HT1080 (cell line): ENCODE data around the gene CYP2A6. TPM values are rescaled to one million over a fixed set of nuclear protein-coding genes. Genes with fewer than 3 reads are reported as not detected.
"Not testable (repeated sequence)": the region's sequence is repeated elsewhere in the genome, so short reads cannot be mapped to it uniquely, and the experiment has no call there.

Experiments
- DNase-seq: peaks from one replicate; pipeline ENCODE4 v3.0.0-alpha.2; 2015; ENCODE audit warnings: low read depth
- polyA plus RNA-seq, 2 experiments: library from polyadenylated mRNA; depleted of rRNA; stranded (reverse); fragments of >200 nt; gene quantifications; 2 replicates each; pipeline ENCODE4 v1.2.3, GENCODE V29; 2015
- total RNA-seq: library from RNA; depleted of rRNA; stranded (reverse); fragments of >200 nt; shearing (Covaris generic); gene quantifications from 2 replicates; pipeline ENCODE4 v1.2.3, GENCODE V29; 2014; rRNA removed

The CYP2A6 gene, protein sequence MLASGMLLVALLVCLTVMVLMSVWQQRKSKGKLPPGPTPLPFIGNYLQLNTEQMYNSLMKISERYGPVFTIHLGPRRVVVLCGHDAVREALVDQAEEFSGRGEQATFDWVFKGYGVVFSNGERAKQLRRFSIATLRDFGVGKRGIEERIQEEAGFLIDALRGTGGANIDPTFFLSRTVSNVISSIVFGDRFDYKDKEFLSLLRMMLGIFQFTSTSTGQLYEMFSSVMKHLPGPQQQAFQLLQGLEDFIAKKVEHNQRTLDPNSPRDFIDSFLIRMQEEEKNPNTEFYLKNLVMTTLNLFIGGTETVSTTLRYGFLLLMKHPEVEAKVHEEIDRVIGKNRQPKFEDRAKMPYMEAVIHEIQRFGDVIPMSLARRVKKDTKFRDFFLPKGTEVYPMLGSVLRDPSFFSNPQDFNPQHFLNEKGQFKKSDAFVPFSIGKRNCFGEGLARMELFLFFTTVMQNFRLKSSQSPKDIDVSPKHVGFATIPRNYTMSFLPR
- not detected in 2 replicates for total RNA-seq
- not detected in 2 replicates for polyA plus RNA-seq (2015; cell fraction: cytosol; rRNA removed)
- not detected in 2 replicates for polyA plus RNA-seq (2015; cell fraction: nucleus; rRNA removed)

DNA sequence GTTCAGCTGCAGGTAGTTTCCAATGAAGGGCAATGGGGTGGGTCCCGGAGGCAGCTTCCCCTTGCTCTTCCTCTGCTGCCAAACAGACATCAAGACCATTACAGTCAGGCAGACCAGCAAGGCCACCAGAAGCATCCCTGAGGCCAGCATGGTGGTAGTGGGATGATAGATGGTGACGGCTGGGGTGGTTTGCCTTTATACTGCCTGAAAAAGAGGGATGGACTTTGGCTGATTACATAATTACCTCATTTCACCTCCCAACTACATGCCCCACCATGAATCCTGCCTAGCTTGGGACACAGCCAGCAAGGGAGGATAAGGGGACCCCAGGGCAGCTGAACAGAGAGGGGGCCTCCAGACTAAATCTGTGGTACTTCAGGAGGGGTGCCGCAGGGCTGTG lies at the start of gene CYP2A6:
TSS of gene CYP2A6 (minus strand) at position 171 of the 400 bp plus-strand sequence. CDS start at position 150, 21 bp downstream.
- not testable (repeated sequence) for DNase-seq

DNA sequence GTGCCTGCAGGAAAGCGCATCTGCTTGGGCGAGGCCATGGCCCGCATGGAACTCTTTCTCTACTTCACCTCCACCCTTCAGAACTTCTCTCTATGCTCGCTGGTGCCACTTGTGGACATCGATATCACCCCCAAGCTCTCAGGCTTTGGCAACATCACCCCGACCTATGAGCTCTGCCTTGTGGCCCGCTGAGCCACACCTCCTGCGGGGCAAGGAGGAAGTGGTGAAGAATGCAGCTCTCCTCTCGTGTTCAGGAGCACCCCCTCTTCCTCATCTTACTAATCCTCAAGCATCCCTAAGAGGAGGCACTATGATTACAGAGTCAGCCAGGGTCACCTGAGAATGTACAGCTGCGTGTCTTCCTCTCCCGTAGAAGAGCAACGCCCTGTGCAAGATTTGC lies 49.7 kb upstream of the CYP2A6 start:
- not testable (repeated sequence) for DNase-seq

DNA sequence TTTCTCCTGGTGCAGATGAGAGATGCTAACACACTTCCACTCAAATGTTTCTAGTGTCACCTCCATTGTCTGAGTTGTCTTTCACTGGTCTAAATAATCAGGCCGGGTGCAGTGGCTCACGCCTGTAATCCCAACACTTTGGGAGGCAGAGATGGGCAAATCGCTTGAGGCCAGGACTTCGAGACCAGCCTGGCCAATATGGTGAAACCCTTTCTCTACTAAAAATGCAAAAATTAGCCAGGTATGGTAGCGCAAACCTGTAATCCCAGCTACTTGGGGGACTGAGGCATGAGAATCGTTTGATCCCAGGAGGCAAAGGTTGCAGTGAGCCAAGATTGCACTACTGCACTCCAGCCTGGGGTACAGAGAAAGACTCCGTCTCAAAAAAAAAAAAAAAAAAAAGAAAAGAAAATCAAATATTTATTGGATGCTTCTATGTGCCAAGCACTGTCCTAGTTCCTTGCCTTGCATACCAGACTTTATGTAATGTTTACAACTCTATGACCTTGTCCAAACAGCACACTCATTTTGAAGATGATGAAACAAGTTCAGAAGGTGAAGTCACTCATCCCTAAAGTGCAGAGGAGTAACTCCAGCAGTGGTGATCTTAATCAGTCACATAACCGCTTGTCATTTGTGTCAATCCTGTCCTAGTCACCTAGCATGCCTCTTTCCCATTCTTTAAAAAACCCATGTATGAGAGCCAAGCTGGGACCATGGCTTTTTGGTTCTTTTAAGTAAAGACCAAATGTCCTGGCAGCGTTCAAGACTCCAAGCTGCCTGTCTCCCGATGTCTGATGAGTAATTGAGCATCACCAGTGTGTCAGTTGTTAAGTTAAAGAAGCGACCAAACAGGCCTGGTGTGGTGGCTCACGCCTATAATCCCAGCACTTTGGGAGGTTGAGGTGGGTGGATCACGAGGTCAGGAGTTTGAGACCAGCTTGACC lies 46.9 kb upstream of the CYP2A6 start:
- DNase-seq: not testable (repeated sequence)

DNA sequence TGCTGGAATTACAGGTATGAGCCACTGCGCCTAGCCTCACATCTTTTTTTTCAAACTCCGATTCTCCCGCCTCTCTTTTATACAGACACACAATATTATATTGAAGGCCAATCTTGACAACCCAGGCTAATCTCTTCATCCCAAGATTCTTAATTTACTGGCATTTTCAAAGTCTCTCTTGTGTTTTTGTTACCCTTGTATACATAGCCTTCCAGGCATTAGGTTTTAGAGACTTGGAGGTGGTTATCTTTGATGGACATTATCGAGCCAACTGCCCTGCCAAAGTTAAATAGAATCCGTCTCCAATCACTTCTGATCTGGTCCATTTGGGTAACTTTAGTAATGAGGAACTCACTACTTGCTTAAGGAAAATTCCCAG lies 46.2 kb upstream of the CYP2A6 start:
- no peak for DNase-seq

DNA sequence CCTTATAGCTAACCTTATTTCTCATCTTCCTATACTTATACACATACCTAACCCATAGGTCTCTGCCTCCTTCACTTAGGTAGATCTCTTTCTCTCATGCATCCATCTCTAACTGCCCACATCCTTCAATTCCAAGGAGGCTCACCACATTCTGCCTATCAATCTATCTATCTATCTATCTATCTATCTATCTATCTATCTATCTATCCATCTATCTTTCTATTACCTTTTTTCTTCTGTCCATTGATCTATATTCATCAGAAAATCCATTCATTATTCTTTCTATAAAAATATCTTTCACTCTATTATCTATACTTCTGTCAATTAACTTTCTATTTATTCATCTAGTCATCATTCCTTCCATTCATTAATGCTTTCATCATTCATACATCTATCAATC lies 42.9 kb upstream of the CYP2A6 start:
- DNase-seq: no peak

DNA sequence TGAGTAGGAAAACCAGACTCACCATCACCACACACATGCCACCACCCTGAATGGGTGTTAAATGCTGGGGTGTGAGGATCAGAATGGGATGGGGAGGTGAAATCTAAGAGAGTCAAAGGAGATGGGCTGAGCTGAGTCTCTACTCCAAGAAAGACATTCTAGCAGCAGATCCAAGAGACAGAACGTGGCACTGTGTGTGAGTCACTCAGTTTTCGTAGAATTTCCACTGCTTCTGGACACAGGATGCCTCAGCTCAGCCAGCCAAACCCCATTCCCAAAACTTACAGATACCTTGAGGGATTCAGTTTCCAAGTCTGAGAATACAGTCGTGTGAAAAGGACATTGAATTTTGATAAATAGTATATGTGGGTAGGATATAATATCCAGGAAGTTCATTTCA lies 39.1 kb upstream of the CYP2A6 start:
- no peak for DNase-seq

DNA sequence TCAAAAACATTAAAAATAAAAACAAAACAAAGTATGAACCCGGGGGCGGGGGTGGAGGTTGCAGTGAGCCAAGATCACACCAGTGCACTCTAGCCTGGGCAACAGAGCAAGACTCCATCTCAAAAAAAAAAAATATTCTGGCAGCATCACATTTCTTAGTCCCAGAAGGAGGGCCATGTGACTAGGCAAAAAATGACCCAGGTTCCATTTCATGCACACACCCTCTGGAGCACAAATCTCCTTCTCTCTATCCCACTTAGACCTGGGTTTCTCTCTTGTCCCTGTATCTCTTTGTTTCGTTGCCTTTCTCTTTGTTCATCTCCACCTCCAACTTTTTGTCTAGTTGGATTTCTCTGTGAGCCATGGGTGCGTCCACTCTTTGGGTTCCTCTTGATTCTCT lies 37.9 kb upstream of the CYP2A6 start:
- no peak for DNase-seq

DNA sequence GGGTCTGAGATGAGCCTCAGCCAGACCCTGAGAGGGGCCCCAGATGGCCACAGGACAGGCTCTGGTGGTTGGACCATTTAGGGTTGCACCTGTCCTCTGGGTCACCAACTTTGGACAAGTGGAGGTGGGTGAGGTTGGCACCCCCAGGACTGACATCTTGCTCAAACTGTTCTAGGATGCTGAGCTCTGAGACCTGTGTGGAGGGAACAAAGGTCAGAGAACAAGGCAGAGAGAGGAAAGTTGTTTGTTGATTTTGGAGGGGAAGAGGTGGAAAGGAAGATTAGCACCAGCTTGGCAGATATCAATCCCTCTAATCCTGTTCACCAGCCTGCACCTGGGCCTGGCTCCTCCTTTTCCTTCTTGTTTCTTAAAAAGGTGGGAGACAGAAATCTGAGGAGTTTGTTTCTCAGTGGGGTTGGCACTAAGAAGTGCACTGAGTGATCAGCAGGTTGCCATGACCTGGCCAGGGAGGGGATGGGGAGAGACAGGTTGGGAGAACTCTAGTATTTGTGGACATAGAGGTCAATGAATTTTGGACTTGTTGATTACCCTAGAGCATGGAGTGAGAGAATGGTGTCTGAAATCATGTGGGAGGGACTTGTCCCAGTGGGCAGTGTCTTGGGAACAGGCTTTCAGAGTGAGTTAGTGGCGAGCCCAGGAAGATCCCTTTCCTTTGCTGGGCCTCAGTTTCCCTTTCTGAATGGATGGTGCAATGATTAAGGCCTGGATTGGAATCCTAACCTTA lies 34.1 kb upstream of the CYP2A6 start:
- DNase-seq: not testable (repeated sequence)

DNA sequence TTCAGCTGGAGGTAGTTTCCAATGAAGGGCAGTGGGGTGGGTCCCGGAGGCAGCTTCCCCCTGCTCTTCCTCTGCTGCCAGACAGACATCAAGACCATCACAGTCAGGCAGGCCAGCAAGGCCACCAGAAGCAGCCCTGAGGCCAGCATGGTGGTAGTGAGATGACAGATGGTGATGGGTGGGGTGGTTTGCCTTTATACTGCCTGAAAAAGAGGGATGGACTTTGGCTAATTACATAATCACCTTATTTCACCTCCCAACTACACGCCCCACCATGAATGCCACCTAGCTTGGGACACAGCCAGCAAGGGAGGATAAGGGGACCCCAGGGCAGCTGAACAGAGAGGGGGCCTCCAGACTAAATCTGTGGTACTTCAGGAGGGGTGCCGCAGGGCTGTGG lies 31.8 kb upstream of the CYP2A6 start, which contains the start of gene CYP2A7:
TSS of gene CYP2A7 (minus strand) at position 170 of the 400 bp plus-strand sequence. CDS start at position 149, 21 bp downstream.
- not testable (repeated sequence) for DNase-seq

DNA sequence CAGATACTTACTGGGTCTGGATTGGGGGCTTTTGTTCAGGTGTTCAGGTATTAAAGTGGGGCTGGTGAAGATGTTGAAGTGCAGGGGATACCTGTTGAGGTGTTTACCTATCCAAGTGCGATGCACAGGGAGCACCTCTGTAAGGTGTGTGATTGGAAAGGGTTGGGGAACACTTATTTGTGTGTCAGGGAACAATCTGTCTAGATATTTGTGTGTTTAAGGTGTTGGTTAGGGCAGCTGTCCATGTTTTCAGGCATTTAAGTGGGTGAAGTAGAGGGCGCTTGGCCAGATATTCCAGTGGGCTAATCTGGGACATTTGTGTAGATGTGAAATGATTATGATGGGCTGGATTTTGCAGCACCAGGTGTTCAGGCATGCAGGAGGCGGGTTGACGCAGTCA lies 29.1 kb upstream of the CYP2A6 start:
- not testable (repeated sequence) for DNase-seq

DNA sequence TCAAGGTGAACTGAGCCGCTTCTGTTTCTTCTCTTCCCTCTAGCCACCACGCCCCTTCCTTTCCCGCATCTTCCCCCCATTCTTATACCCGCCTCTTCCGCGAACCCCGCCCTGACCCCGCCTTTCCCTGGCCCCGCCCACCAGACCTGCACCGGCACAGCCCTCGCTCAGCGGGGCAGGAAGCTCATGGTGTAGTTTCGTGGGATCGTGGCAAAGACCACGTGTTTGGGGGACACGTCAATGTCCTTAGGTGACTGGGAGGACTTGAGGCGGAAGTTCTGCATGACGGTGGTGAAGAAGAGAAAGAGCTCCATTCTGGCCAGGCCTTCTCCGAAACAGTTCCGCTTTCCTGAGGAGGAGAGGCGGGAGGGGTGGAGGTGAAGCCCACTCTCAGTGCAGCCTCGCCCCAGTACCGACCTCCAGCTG lies 25.3 kb upstream of the CYP2A6 start:
- not testable (repeated sequence) for DNase-seq

DNA sequence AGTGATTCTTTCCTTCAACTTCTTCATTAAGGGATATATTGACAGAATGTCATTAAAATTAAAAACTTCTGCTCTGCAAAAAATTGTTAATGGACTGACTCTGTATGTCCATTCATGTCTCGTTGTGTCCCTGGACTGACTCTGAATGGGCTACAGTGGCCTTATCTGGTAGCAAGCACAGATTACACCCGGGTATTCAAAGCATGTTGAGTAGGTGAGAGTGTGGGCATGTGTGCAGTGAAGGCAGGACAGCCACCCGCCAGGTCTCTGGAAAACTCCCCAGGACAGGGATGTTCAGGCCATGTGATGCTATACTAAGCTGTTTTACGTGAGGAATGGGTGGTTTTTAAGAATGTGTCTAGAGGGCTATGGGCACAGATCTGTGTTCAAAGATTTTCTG lies 24.6 kb upstream of the CYP2A6 start:
- DNase-seq: not testable (repeated sequence)

DNA sequence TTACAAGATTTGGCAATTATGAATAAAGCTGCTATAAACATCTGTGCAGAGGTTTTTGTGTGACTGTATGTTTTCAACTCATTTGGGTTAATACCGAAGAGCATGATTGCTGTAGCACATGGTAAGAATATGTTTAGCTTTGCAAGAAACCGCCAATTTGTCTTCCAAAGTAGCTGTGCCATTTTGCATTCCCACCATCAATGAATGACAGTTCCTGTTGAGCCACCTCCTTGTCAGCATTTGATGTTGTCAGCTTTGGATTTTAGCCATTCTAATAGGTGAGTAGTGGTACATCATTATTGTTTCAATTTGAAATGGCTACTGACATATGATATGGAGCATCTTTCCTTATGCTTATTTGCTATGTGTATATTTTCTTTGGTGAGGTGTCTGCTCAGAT lies 23.6 kb upstream of the CYP2A6 start:
- not testable (repeated sequence) for DNase-seq

DNA sequence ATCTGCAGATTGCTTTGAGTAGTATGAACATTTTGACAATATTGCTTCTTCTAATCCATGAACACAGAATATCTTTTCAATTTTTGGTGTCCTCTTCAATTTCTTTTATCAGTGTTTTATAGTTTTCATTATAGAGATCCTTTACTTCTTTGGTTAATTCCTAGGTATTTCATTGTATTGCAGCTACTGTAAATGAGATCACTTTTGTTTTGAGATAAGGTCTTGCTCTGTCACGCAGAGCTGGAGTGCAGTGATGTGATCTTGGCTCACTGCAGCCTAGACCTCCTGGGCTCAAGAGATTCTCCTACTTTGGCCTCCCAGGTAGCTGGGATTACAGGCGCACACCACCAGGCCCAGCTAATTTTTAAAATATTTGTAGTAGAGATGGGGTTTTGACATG lies 22.0 kb upstream of the CYP2A6 start:
- DNase-seq: no peak

DNA sequence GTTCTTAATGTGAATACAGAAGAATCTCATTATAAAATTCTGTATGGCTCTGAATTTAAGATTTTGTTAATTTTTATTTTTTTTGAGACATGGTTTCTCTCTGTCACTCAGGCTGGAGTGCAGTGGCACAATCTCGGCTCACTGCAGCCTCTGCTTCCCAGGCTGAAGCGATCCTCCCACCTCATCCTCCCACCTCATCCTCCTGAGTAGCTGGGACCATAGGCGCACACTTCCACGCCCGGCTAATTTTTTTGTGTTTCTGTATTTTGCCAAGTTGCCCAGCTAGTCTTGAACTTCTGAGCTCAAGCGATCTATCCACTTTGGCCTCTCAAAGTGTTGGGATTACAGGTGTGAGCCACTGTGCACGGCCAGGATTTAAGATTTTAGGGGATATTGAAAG lies 17.5 kb upstream of the CYP2A6 start:
- DNase-seq: no peak

DNA sequence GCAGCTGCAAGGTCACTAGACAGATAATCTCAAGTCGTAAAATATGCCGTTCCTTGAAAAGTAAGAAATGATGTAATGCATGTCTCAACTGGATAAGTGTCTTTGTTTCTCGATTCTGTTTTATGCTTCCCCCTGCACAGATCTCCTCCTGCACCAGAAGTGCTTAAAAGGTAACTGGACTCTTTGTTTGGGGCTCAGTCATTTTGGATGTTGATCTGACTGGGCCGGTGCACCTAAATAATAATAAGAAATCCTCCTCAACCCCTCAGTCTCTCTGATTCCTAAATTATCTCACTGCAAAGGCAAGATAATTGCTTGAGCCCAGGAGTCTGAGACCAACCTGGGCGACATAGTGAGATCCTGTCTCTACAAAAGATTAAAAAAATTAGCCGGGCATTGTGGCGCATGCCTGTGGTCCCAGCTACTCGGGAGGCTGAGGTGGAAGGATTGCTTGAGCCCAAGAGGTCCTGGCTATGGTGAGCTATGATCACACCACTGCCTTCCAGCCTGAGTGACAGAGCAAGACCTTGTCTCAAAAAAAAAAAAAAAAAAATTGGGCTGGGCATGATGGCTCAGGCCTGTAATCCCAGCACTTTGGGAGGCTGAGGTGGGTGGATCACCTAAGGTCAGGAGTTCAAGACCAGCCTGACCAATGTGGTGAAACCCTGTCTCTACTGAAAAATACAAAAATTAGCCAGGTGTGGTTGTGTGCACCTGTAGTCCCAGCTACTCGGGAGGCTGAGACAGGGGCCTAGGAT lies 14.7 kb upstream of the CYP2A6 start:
- not testable (repeated sequence) for DNase-seq

DNA sequence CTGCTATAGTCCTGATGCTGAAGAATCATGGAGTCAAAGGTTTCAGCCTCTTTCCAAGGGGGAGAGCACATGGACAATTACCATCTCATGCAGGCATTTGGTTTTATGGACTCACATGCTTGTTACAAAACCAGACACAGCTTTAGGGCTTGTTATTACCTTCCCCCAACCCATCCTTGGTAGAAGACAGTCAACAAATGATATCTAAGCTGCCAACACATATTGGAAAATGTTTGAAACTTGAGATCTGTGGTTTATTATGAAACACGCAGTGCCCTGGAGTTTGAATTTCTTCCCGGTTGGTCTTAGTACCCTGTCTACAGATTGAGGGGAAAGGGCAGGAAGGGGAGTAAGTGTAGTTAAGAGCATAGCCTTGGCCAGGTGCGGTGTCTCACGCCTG lies 12.5 kb upstream of the CYP2A6 start:
- peak; percentile 9 for DNase-seq

DNA sequence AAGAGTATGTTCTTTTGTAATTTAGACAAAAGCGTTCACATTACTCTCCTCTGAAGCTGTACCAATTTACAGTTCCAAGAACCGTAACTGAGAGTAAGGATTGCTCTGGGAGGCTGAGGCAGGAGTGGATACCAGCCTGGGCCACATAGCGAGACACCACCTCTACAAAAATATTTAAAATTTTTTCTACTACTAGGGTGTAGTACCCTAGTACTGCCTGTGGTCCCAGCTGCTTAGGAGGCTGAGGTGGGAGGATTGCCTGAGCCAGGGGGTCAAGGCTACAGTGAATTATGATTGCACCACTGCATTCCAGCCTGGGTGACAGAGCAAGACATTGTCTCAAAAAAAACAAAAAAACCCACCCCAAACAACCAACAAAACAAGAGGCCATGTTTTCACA lies 12.1 kb upstream of the CYP2A6 start:
- no peak for DNase-seq

DNA sequence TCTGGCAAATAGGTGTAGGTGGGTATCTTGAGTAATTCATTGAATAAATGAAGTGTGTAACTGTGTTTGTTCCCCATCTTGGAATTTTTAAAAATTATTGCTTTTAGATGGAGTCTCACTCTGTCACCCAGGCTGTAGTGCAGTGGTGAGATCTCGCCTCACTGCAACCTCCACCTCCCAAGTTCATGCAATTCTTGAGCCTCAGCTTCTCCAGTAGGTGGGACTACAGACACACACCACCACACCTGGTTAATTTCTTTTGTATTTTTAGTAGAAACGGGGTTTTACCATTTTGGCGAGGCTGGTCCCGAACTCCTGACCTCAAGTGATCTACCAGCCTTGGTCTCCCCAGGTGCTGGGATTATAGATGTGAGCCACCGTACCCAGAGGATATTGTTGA lies 7.9 kb upstream of the CYP2A6 start:
- DNase-seq: no peak
